Prostate gland (tissue), 2 donors: ENCODE results near the gene PAK5.

Experiments used
- CTCF ChIP-seq, 4 experiments: fragments of 200-600 bp in 2 of 4; fragments of 450-650 bp in 2 of 4; sonication (generic) in 2 of 4; IDR thresholded peaks; 1 replicate in 3 of 4; 2 replicates in 1 of 4; pipeline ENCODE4 v1.5.1; 2016 to 2019; ENCODE audit warnings: antibody characterized with exemption in 4 of 4, mild to moderate bottlenecking in 2 of 4, moderate library complexity in 2 of 4
- POLR2A ChIP-seq: fragments of 450-650 bp; IDR thresholded peaks from one replicate; pipeline ENCODE4 v1.6.1; 2016; ENCODE audit warnings: antibody characterized with exemption, mild to moderate bottlenecking
- POLR2AphosphoS5 ChIP-seq: sonication (generic); formaldehyde crosslinking; IDR thresholded peaks from one replicate; pipeline ENCODE4 v1.6.1; 2017; ENCODE audit warnings: antibody characterized with exemption

- TF ChIP-seq CTCF (IDR thresholded peaks at IDR 0.05) (no peak), POLR2AphosphoS5 (no peak), POLR2A (no peak)
These were observed 80.1 kb downstream of the PAK5 start for GRCh38 chr20:9758752-9759151.
